GM06990 (cell line): ENCODE results near the gene CNN2.

Experiments used
- DNase-seq: peaks from one replicate; pipeline ENCODE4 v3.0.0-alpha.2; 2011; ENCODE audit not compliant: insufficient read length; ENCODE audit errors: extremely low read depth
- H3K27me3 ChIP-seq: replicated peaks from 2 replicates; pipeline ENCODE4 v1.6.0; 2011; ENCODE audit warnings: low read length; ENCODE audit not compliant: control insufficient read depth, insufficient read depth
- H3K36me3 ChIP-seq: 2 replicates; pipeline ENCODE4 v1.5.1; 2011; ENCODE audit warnings: low read length; ENCODE audit not compliant: control insufficient read depth, insufficient read depth
- H3K4me3 ChIP-seq: replicated peaks from 2 replicates; pipeline ENCODE4 v1.5.1; 2011; ENCODE audit warnings: low read depth, mild to moderate bottlenecking, control low read depth, low read length
- TF ChIP-seq, protein P1 (sequence below): IDR thresholded peaks from 2 replicates; pipeline ENCODE4 v1.5.1; 2011; ENCODE audit warnings: low read length, control low read depth, mild to moderate bottlenecking, inconsistent platforms; ENCODE audit not compliant: insufficient read depth, poor library complexity, severe bottlenecking

The CNN2 gene

DNA sequence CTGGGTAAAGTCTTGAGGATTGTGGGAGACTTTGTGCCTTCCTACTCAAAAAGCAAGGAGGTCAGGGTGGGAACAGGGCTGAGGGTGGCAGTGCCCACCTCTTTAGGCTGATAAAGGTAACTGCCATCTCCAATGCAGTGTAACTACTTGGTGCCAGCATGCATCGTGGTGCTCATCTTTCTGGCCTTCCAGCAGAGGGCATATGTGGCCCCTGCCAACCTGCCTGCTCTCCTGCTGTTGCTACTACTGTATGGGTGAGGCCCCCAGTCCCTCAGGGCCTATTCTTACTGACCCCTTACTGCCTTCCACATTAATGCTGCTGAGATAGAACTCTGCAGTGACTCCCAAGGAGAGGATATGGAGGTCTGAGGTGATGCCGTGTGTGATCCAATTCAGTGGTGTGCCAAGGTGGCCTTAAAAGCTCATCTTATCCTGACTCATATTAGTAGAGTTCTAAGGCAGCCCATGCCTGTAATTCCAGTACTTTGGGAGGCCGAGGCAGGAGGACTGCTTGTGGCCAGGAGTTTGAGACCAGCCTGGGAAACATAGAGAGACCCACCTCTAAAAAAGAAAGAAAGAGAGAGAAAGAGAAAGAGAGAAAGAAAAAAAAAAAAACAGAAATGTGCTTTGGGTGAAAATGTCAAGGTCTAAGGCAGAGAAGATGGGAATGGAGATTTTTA lies 30.9 kb downstream of the CNN2 start:
- Histone ChIP-seq H3K36me3 (peaks cover 7% of the 10 kb centered on the region), H3K27me3 (no peaks in the 10 kb centered on the region), H3K4me3 (no peak overlapping the region)
- TF ChIP-seq, protein P1, sequence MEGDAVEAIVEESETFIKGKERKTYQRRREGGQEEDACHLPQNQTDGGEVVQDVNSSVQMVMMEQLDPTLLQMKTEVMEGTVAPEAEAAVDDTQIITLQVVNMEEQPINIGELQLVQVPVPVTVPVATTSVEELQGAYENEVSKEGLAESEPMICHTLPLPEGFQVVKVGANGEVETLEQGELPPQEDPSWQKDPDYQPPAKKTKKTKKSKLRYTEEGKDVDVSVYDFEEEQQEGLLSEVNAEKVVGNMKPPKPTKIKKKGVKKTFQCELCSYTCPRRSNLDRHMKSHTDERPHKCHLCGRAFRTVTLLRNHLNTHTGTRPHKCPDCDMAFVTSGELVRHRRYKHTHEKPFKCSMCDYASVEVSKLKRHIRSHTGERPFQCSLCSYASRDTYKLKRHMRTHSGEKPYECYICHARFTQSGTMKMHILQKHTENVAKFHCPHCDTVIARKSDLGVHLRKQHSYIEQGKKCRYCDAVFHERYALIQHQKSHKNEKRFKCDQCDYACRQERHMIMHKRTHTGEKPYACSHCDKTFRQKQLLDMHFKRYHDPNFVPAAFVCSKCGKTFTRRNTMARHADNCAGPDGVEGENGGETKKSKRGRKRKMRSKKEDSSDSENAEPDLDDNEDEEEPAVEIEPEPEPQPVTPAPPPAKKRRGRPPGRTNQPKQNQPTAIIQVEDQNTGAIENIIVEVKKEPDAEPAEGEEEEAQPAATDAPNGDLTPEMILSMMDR, result peak; percentile 68
- DNase-seq, result no peak

DNA sequence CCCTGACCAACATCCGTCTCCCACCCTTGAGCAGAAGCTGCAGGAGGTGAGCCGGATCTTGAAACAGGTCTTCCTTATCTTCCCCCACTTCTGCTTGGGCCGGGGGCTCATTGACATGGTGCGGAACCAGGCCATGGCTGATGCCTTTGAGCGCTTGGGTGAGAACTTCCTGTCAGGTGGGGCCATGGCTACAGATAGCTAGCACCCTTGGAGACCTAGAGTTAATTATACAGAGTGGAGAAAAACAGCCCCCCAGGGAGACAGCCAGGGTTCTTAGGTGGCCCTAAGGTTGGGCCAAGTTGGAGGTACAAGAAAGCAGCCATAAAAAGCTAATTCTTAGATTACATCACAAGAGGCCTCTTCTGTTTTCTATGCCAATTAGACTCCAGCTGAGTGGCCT lies 31.7 kb downstream of the CNN2 start:
- TF ChIP-seq, protein P1, result no peak
- peaks cover 7% of the 10 kb centered on the region for H3K36me3 ChIP-seq
- DNase-seq, result no peak
- H3K4me3 ChIP-seq, result no peak overlapping the region
- H3K27me3 ChIP-seq, result no peaks in the 10 kb centered on the region

DNA sequence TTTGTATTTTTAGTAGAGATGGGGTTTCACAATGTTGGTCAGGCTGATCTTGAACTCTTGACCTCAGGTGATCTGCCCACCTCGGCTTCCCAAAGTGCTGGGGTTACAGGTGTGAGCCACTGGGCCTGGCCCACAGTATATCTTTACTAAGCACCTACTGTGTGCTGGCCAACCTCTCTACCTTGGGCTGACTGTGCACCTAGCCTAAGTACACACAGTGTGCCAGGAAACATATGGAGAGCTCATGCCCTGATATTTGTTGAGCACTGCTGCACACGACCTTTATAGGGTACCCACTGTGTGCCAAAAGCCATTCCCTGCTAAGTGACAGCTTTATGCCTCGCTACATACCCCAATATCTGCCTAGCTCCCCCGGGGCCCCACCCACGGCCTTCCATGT lies 34.3 kb downstream of the CNN2 start:
- TF ChIP-seq, protein P1, result no peak
- Histone ChIP-seq H3K4me3 (no peak overlapping the region), H3K27me3 (no peaks in the 10 kb centered on the region), H3K36me3 (peaks cover 4% of the 10 kb centered on the region)
- no peak for DNase-seq

DNA sequence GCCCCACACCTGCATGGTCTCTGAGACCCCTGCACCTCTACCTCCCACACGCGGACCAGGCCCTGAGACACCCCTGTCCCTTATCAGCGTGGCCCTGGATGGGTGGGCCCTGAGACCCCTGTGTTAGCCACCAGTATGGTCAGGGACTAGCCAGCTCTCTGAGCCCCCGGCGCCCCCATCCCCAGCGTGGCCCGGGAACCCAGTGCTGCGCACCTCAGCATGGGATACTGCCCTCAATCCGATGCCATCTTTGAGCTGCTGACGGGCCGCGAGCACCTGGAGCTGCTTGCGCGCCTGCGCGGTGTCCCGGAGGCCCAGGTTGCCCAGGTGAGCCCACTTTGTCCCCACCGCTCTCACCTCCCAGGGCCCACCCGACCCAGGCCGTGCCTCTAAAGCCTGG lies 35.6 kb downstream of the CNN2 start:
- no peaks in the 10 kb centered on the region; the same call in none of the 2 replicates for H3K36me3 ChIP-seq
- H3K27me3 ChIP-seq, result no peaks in the 10 kb centered on the region
- TF ChIP-seq, protein P1, result no peak
- DNase-seq, result no peak
- no peak overlapping the region for H3K4me3 ChIP-seq

DNA sequence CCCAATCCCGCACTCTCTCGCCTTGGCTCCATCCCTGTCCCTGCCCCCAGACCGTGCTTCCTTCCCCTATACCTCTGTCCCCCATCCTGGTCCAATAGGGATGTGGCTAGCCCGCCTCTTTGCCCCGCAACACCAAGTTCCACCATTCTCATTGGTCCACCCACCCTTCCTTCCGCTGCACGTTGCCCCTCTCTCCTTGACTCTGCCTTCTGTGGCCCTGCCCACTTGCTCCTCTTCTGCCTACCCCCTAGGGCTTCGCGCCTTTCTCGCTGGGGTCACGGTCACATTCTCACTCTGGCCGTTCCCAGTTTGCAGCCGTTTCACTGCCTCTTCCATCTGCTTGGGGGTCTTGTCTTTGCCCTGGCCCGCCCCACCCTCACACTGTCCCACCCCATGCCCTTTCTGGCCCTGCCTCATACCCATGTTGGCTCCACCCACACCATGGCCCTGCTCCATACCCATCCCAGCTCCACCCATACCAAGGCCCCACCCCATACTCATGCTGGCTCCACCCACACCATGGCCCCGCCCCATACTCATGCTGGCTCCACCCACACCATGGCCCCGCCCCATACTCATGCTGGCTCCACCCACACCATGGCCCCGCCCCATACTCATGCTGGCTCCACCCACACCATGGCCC lies 36.1 kb downstream of the CNN2 start:
- TF ChIP-seq, protein P1, result no peak
- no peak for DNase-seq
- Histone ChIP-seq H3K36me3 (no peaks in the 10 kb centered on the region; the same call in none of the 2 replicates), H3K27me3 (no peaks in the 10 kb centered on the region), H3K4me3 (no peak overlapping the region)
